Small intestine (tissue), 7 donors: ENCODE measurements around the gene PSPN. TPM values are rescaled to one million over a fixed set of nuclear protein-coding genes. Genes with fewer than 3 reads are reported as not detected.
"Not testable (repeated sequence)": the region's sequence is repeated elsewhere in the genome, so short reads cannot be mapped to it uniquely, and the experiment has no call there.

Source experiments
- DNase-seq, 2 donors: peaks; one replicate each; pipeline versions ENCODE4 v3.0.0 to v3.0.0-alpha.2; 2013
- FAIRE-seq: peaks from 2 replicates; lab custom pipeline; 2012; peaks lifted over from hg19 to GRCh38; lab: Jason Lieb, UNC
- H3K27ac ChIP-seq, 3 donors: one replicate each; pipeline ENCODE4 v1.5.1; 2013; ENCODE audit warnings: low read length in 2 of 3, mild to moderate bottlenecking in 2 of 3, control low read depth in 1 of 3, inconsistent platforms in 1 of 3, low read depth in 1 of 3, moderate library complexity in 1 of 3
- H3K27me3 ChIP-seq, 3 donors: one replicate each; pipeline ENCODE4 v1.6.1; 2013; ENCODE audit warnings: low read length in 3 of 3, inconsistent platforms in 1 of 3; ENCODE audit not compliant: control insufficient read depth in 3 of 3, insufficient read depth in 3 of 3
- H3K36me3 ChIP-seq, 3 donors: one replicate each; pipeline ENCODE4 v1.6.1; 2013; ENCODE audit warnings: low read length in 3 of 3, inconsistent platforms in 1 of 3, low read depth in 1 of 3, mild to moderate bottlenecking in 1 of 3, moderate library complexity in 1 of 3; ENCODE audit not compliant: control insufficient read depth in 3 of 3, insufficient read depth in 2 of 3
- H3K4me1 ChIP-seq, 3 donors: one replicate each; pipeline ENCODE4 v1.6.1; 2013; ENCODE audit warnings: low read length in 2 of 3, inconsistent platforms in 1 of 3, low read depth in 1 of 3, mild to moderate bottlenecking in 1 of 3, moderate library complexity in 1 of 3; ENCODE audit not compliant: control insufficient read depth in 3 of 3, insufficient read depth in 2 of 3
- H3K4me3 ChIP-seq, 3 donors: one replicate each; pipeline ENCODE4 v1.5.1; 2013; ENCODE audit warnings: low read length in 3 of 3, control low read depth in 1 of 3, inconsistent platforms in 1 of 3, low read depth in 1 of 3, mild to moderate bottlenecking in 1 of 3, moderate library complexity in 1 of 3
- H3K9me3 ChIP-seq, 2 donors: one replicate each; pipeline ENCODE4 v1.6.1; 2013; ENCODE audit warnings: low read depth in 1 of 2, low read length in 1 of 2; ENCODE audit not compliant: control insufficient read depth in 2 of 2, insufficient read depth in 1 of 2
- WGBS, 3 donors: extraction: QIAGEN DNeasy Blood & Tissue Kit; methylation state at CpG; one replicate each; pipeline ENCODE4 v1.1.7; 2013; 5-methylcytosine and 5-hydroxymethylcytosine counted together
- polyA plus RNA-seq, 4 donors: library from polyadenylated mRNA; stranded (reverse) in 3 of 4; unstranded in 1 of 4; fragments of 200-250 nt in 3 of 4; fragments of 120-200 nt in 1 of 4; gene quantifications; one replicate each; pipeline versions ENCODE4 v1.2.1 to v1.2.3, GENCODE V29; 2013
- donor health status: healthy with polysubstance abuse.
- donor health status: control.
- donor health status: control.
- donor health status: Bipolar disorder and iron deficiency.
- donor health status: healthy.

Gene PSPN
- polyA plus RNA-seq, 4 donors, result 1.1 to 2.6 (median 1.2) TPM

- FAIRE-seq, result peak; percentile 92
These were observed 3.1 kb downstream of the PSPN start, which contains the start of gene ALKBH7 for GRCh38 chr19:6372594-6373095. TSS of gene ALKBH7 (plus strand) at chr19:6372794. CDS start at chr19:6372821, 27 bp downstream.

GRCh38 chr19:6364353-6364752 is 11.4 kb downstream of the PSPN start:
- Histone ChIP-seq H3K27me3 (no peaks in the 10 kb centered on the region), H3K4me3 (no peak overlapping the region), H3K4me1 (peaks cover 0 to 5% (median 0%) of the 10 kb centered on the region in 3 donors), H3K9me3 (no peaks in the 10 kb centered on the region), H3K36me3 (peaks cover 6 to 60% (median 11%) of the 10 kb centered on the region in 3 donors), H3K27ac (no peak overlapping the region)
- WGBS, 3 donors, result 94 to 97% (median 95%) methylated on average over 21 of the region's 21 CpGs
- no peak for FAIRE-seq
- DNase-seq, result no peak

More at GRCh38 chr19:6372594-6373095, 3.1 kb downstream of the PSPN start, which contains the start of gene ALKBH7:
- DNase-seq, result peak; percentile 99 to 100
- Histone ChIP-seq H3K4me3 (peak within 1 kb of the TSS; percentile 48 to 90 (median 83)), H3K27me3 (no peaks in the 10 kb centered on the region), H3K4me1 (peaks cover 0 to 8% (median 0%) of the 10 kb centered on the region in 3 donors), H3K27ac (peak within 1 kb of the TSS; percentile 97 to 100 (median 98)), H3K9me3 (no peaks in the 10 kb centered on the region), H3K36me3 (peaks cover 5 to 47% (median 7%) of the 10 kb centered on the region in 3 donors)
- WGBS, 3 donors, result 0 to 1% (median 0%) methylated on average over 40 to 47 of the region's 47 CpGs

GRCh38 chr19:6362351-6362801 is 13.4 kb downstream of the PSPN start:
- H3K27me3 ChIP-seq, result no peaks in the 10 kb centered on the region
- 9 to 16% (median 11%) methylated on average over 11 of the region's 11 CpGs for WGBS, 3 donors
- FAIRE-seq, result no peak

GRCh38 chr19:6362027-6362350 is 13.7 kb downstream of the PSPN start:
- peaks cover 0 to 5% (median 0%) of the 10 kb centered on the region in 3 donors for H3K4me1 ChIP-seq
- FAIRE-seq (no peak), DNase-seq (no peak)
- no peaks in the 10 kb centered on the region for H3K9me3 ChIP-seq
- WGBS, 3 donors, result 0 to 1% (median 0%) methylated on average over 6 to 7 of the region's 7 CpGs
- peak overlapping the region; percentile 77 to 93 (median 91) for H3K4me3 ChIP-seq
- peak overlapping the region; percentile 47 to 87 (median 66) for H3K27ac ChIP-seq
- H3K36me3 ChIP-seq, result peaks cover 3 to 38% (median 4%) of the 10 kb centered on the region in 3 donors
- H3K27me3 ChIP-seq, result no peaks in the 10 kb centered on the region

More at GRCh38 chr19:6362351-6362801, 13.4 kb downstream of the PSPN start:
- peak overlapping the region; percentile 77 to 93 (median 91) for H3K4me3 ChIP-seq
- H3K4me1 ChIP-seq, result peaks cover 0 to 5% (median 0%) of the 10 kb centered on the region in 3 donors
- H3K36me3 ChIP-seq, result peaks cover 3 to 41% (median 4%) of the 10 kb centered on the region in 3 donors
- no peaks in the 10 kb centered on the region for H3K9me3 ChIP-seq
- DNase-seq, result peak in 1 of 2 donors; percentile 25
- peak overlapping the region; percentile 47 to 87 (median 66) for H3K27ac ChIP-seq

- Histone ChIP-seq H3K4me3 (peak overlapping the region in 1 of 3 donors; percentile 93), H3K36me3 (peaks cover 0 to 27% (median 4%) of the 10 kb centered on the region in 3 donors)
- not testable (repeated sequence) for FAIRE-seq, DNase-seq, H3K4me1 ChIP-seq, H3K9me3 ChIP-seq, H3K27ac ChIP-seq, H3K27me3 ChIP-seq
- 91 to 96% (median 94%) methylated on average over 10 of the region's 10 CpGs for WGBS, 3 donors
These were observed 14.9 kb downstream of the PSPN start for GRCh38 chr19:6360857-6361216.

DNA sequence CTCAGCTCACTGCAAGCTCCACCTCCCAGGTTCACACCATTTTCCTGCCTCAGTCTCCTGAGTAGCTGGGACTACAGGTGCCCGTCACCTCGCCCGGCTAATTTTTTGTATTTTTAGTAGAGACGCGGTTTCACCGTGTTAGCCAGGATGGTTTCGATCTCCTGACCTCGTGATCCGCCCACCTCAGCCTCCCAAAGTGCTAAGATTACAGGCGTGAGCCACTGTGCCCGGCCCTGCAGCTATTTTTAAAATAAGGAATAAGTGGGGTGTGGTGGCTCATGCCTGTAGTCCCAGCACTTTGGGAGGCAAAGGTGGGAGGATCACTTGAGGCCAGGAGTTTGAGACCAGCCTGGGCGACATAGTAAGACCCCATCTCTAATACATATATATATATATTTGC is 15.3 kb downstream of the PSPN start:
- 90 to 95% (median 92%) methylated on average over 12 of the region's 12 CpGs for WGBS, 3 donors
- not testable (repeated sequence) for DNase-seq

GRCh38 chr19:6359568-6360341 is 16.0 kb downstream of the PSPN start:
- H3K4me1 ChIP-seq, result peaks cover 0 to 5% (median 0%) of the 10 kb centered on the region in 3 donors
- no peak for DNase-seq
- H3K9me3 ChIP-seq, result no peaks in the 10 kb centered on the region
- FAIRE-seq, result no peak
- no peak overlapping the region for H3K4me3 ChIP-seq
- H3K27ac ChIP-seq, result no peak overlapping the region
- H3K27me3 ChIP-seq, result no peaks in the 10 kb centered on the region
- peaks cover 0 to 17% (median 0%) of the 10 kb centered on the region in 3 donors for H3K36me3 ChIP-seq
- 81 to 97% (median 86%) methylated on average over 5 of the region's 5 CpGs for WGBS, 3 donors

More for the DNA sequence above, 15.3 kb downstream of the PSPN start:
- H3K9me3 ChIP-seq, H3K4me1 ChIP-seq, H3K27ac ChIP-seq, FAIRE-seq, H3K27me3 ChIP-seq, H3K4me3 ChIP-seq: not testable (repeated sequence)
- peaks cover 0 to 23% (median 2%) of the 10 kb centered on the region in 3 donors for H3K36me3 ChIP-seq

DNA sequence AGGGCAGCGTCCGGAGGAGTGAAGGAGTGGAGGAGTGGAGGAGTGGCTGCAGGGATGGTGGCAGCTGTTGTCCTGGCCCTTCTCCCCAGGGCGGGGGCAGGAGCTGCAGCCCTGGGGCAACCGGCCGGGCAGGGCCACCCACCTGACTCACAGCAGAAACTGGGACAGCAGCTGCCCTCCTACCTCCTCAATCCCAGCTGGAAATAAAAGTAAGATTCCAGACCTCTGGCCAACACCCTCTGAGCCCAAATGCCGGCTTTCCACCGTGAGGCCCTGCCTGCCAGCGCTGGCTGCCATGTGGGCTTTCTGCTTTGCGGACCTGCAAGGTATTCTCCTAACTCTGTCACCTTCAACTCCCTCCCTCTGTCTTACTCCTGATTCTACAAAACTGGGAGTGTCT is 17.7 kb downstream of the PSPN start:
- Histone ChIP-seq H3K27ac (no peak overlapping the region), H3K27me3 (no peaks in the 10 kb centered on the region), H3K36me3 (peaks cover 0 to 6% (median 0%) of the 10 kb centered on the region in 3 donors), H3K4me3 (no peak overlapping the region), H3K4me1 (peaks cover 0 to 5% (median 0%) of the 10 kb centered on the region in 3 donors), H3K9me3 (peaks cover 0 to 4% of the 10 kb centered on the region in 2 donors)
- DNase-seq (no peak), FAIRE-seq (no peak)
- WGBS, 3 donors, result 30 to 51% (median 42%) methylated on average over 7 to 9 of the region's 9 CpGs
